PC-9 (cell line): Measurements from ENCODE around the gene CAPN14.

ENCODE experiments used
- EZH2 ChIP-seq: fragments of 200-600 bp; sonication (generic); IDR thresholded peaks from 2 replicates; pipeline ENCODE4 v1.8.0; 2017; ENCODE audit warnings: antibody characterized with exemption, low read depth
- TF ChIP-seq, protein P1 (sequence below): fragments of 200-600 bp; sonication (generic); conservative IDR thresholded peaks from 2 replicates; pipeline ENCODE4 v1.6.1; 2017; ENCODE audit warnings: mixed run types, antibody characterized with exemption, mild to moderate bottlenecking, moderate library complexity

DNA sequence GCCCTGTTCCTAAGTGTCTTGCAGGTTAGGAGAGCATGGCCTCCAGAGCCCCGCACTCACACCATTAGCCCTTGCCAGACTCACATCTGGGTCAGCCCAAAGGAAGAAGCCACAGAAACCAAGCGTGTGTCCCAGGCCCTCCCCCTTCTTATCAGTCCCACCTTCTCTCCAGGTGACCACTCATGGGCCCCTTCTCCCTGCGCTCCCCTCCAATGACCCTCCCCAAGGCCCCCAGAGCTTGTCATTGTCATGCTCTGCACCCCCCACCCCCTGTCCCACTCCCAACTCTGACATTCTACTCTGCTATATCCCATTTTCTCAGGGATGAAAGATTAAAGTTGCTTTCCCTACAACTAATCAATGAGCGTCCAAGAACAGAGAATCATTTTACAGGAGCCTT, 30.1 kb downstream of the CAPN14 start:
- TF ChIP-seq, protein P1, sequence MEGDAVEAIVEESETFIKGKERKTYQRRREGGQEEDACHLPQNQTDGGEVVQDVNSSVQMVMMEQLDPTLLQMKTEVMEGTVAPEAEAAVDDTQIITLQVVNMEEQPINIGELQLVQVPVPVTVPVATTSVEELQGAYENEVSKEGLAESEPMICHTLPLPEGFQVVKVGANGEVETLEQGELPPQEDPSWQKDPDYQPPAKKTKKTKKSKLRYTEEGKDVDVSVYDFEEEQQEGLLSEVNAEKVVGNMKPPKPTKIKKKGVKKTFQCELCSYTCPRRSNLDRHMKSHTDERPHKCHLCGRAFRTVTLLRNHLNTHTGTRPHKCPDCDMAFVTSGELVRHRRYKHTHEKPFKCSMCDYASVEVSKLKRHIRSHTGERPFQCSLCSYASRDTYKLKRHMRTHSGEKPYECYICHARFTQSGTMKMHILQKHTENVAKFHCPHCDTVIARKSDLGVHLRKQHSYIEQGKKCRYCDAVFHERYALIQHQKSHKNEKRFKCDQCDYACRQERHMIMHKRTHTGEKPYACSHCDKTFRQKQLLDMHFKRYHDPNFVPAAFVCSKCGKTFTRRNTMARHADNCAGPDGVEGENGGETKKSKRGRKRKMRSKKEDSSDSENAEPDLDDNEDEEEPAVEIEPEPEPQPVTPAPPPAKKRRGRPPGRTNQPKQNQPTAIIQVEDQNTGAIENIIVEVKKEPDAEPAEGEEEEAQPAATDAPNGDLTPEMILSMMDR: no peak
- TF ChIP-seq EZH2: no peak
